AG04450 (cell line): ENCODE results near the gene ITSN1. TPM values are rescaled to one million over a fixed set of nuclear protein-coding genes. Genes with fewer than 3 reads are reported as not detected.

ENCODE experiments used
- CTCF ChIA-PET: fragments of 300-600, 350-600 bp; formaldehyde crosslinking; extraction: SDS; loops from one replicate; lab custom pipeline; 2022; ENCODE audit warnings: antibody characterized with exemption, inconsistent platforms; lab: Charles Lee
- POLR2A ChIA-PET: fragments of 350-600 bp; formaldehyde crosslinking; extraction: SDS; loops from one replicate; lab custom pipeline; 2021; ENCODE audit warnings: antibody characterized with exemption, inconsistent platforms; lab: Yijun Ruan, JAX
- DNase-seq: peaks from one replicate; pipeline ENCODE4 v3.0.0-alpha.2; 2011; ENCODE audit warnings: low read depth, low spot score
- H3K27ac ChIP-seq: one replicate; pipeline ENCODE4 v1.5.1; 2012; ENCODE audit warnings: low read depth, low read length, control low read depth
- H3K27me3 ChIP-seq: one replicate; pipeline ENCODE4 v1.6.0; 2012; ENCODE audit warnings: low read length; ENCODE audit not compliant: control insufficient read depth, insufficient read depth
- H3K4me3 ChIP-seq: 2 replicates; pipeline ENCODE4 v1.5.1; 2011; ENCODE audit warnings: mild to moderate bottlenecking, low read depth, low read length, control low read depth
- H3K9me3 ChIP-seq: 2 replicates; pipeline ENCODE4 v1.5.1; 2012; ENCODE audit warnings: low read length; ENCODE audit not compliant: control insufficient read depth, insufficient read depth
- polyA plus RNA-seq: library from polyadenylated mRNA; depleted of rRNA; stranded (reverse); fragments of >200 nt; gene quantifications from 2 replicates; pipeline ENCODE4 v1.2.3, GENCODE V29; 2011
- TF ChIP-seq, protein P1 (sequence below): IDR thresholded peaks from 2 replicates; pipeline ENCODE4 v1.5.1; 2011; ENCODE audit warnings: low read depth, low read length, control low read depth, inconsistent platforms

Gene ITSN1
- polyA plus RNA-seq, 1 experiment, result 51.5 TPM

- H3K4me3 ChIP-seq, result no peak overlapping the region
- DNase-seq, result no peak
- no peaks in the 10 kb centered on the region for H3K27me3 ChIP-seq
- ChIA-PET CTCF (no interaction called here), POLR2A (no interaction called here)
- TF ChIP-seq, protein P1, sequence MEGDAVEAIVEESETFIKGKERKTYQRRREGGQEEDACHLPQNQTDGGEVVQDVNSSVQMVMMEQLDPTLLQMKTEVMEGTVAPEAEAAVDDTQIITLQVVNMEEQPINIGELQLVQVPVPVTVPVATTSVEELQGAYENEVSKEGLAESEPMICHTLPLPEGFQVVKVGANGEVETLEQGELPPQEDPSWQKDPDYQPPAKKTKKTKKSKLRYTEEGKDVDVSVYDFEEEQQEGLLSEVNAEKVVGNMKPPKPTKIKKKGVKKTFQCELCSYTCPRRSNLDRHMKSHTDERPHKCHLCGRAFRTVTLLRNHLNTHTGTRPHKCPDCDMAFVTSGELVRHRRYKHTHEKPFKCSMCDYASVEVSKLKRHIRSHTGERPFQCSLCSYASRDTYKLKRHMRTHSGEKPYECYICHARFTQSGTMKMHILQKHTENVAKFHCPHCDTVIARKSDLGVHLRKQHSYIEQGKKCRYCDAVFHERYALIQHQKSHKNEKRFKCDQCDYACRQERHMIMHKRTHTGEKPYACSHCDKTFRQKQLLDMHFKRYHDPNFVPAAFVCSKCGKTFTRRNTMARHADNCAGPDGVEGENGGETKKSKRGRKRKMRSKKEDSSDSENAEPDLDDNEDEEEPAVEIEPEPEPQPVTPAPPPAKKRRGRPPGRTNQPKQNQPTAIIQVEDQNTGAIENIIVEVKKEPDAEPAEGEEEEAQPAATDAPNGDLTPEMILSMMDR, result no peak
- H3K27ac ChIP-seq, result no peak overlapping the region
- peaks cover 8% of the 10 kb centered on the region for H3K9me3 ChIP-seq
Measured at GRCh38 chr21:33844104-33844889, 202.0 kb downstream of the ITSN1 start.

DNA sequence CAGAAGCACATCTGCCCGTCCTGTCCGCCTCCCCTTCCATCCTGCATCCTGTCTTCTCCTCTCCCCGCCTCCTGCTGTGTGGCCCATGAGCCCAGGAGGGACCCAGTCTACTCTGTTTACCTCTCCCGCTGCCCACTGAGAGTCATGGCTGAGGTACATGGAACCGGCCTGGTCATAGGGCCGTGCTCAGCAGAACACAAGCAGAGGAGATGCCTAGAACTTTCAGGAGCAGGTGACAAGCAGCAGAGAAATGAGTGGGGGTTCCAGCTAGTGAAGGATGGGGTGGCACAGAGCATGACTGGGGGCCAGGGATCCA, 202.5 kb downstream of the ITSN1 start:
- no peak for DNase-seq
- H3K27ac ChIP-seq, result no peak overlapping the region
- CTCF ChIA-PET, result no interaction called here
- no peak overlapping the region for H3K4me3 ChIP-seq
- no peaks in the 10 kb centered on the region for H3K27me3 ChIP-seq
- POLR2A ChIA-PET, result no interaction called here
- H3K9me3 ChIP-seq, result peaks cover 8% of the 10 kb centered on the region
- TF ChIP-seq, protein P1, result no peak

DNA sequence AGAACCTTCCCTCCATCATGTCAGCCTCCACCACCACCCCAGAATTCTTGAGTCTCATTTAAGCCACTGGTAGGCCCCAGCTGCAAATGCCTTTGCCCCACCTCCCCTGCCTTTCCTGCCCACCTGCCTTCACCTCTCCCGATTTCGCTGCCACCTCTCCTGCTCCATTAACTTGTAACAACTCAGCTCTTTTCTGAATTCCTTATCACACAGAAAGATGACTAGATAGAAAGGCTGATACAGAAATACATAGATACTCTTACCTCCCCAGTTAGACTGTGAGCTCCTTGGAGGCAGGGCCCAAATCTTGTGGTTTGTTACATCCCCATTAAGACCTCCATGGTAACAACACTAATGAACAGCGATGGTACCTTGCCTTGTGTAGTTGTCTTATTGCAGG, 203.8 kb downstream of the ITSN1 start:
- ChIA-PET CTCF (interaction anchor here (1.4 kb wide), 1 partner anchor 9 kb away, joined by 3 read pairs; no protein-coding TSS in a partner anchor), POLR2A (no interaction called here)
- no peak for DNase-seq
- TF ChIP-seq, protein P1, result no peak
- peaks cover 8% of the 10 kb centered on the region for H3K9me3 ChIP-seq
- no peak overlapping the region for H3K4me3 ChIP-seq
- H3K27ac ChIP-seq, result no peak overlapping the region
- no peaks in the 10 kb centered on the region for H3K27me3 ChIP-seq

GRCh38 chr21:33847588-33848248, 205.4 kb downstream of the ITSN1 start:
- DNase-seq, result no peak
- ChIA-PET POLR2A (no interaction called here), CTCF (no interaction called here)
- peaks cover 8% of the 10 kb centered on the region for H3K9me3 ChIP-seq
- TF ChIP-seq, protein P1, result no peak
- no peak overlapping the region for H3K4me3 ChIP-seq
- H3K27ac ChIP-seq, result no peak overlapping the region
- no peaks in the 10 kb centered on the region for H3K27me3 ChIP-seq

GRCh38 chr21:33848249-33848953, 206.1 kb downstream of the ITSN1 start:
- peaks cover 8% of the 10 kb centered on the region for H3K9me3 ChIP-seq
- no peak overlapping the region for H3K27ac ChIP-seq
- H3K27me3 ChIP-seq, result no peaks in the 10 kb centered on the region
- no peak overlapping the region for H3K4me3 ChIP-seq
- CTCF ChIA-PET, result no interaction called here
- DNase-seq, result no peak
- POLR2A ChIA-PET, result no interaction called here
- TF ChIP-seq, protein P1, result no peak
